ENCODE data around the gene HFE. TPM values are rescaled to one million over a fixed set of nuclear protein-coding genes. Genes with fewer than 3 reads are reported as not detected.

Gene HFE
- total RNA-seq, 2 donors from 2014 or later, result 3.1 to 6.4 TPM

- peaks cover 0 to 10% of the 10 kb centered on the region in 2 donors for H3K4me1 ChIP-seq
- no peak for DNase-seq (ENCODE audit: low spot score)
- H3K9me3 ChIP-seq, result no peaks in the 10 kb centered on the region
- H3K36me3 ChIP-seq, result peaks cover 7% of the 10 kb centered on the region
- no peaks in the 10 kb centered on the region for H3K27me3 ChIP-seq
- no peak overlapping the region for H3K4me3 ChIP-seq
- no peak overlapping the region for H3K27ac ChIP-seq
- no peak for TF ChIP-seq CTCF (IDR thresholded peaks at IDR 0.05)
These were observed 53.2 kb downstream of the HFE start for GRCh38 chr6:26140254-26140966.

- TF ChIP-seq CTCF (IDR thresholded peaks at IDR 0.05), result no peak
- DNase-seq (ENCODE audit: low spot score), result no peak
- Histone ChIP-seq H3K9me3 (no peaks in the 10 kb centered on the region), H3K27me3 (no peaks in the 10 kb centered on the region), H3K4me1 (peaks cover 0 to 10% of the 10 kb centered on the region in 2 donors), H3K4me3 (no peak overlapping the region), H3K27ac (no peak overlapping the region), H3K36me3 (peaks cover 7% of the 10 kb centered on the region)
These were observed 53.7 kb downstream of the HFE start for GRCh38 chr6:26140967-26141294.

GRCh38 chr6:26141378-26141904 is 54.2 kb downstream of the HFE start:
- H3K27me3 ChIP-seq, result no peaks in the 10 kb centered on the region
- no peak for TF ChIP-seq CTCF (IDR thresholded peaks at IDR 0.05)
- no peak overlapping the region for H3K27ac ChIP-seq
- H3K9me3 ChIP-seq, result no peaks in the 10 kb centered on the region
- no peak overlapping the region for H3K4me3 ChIP-seq
- peaks cover 7% of the 10 kb centered on the region for H3K36me3 ChIP-seq
- DNase-seq (ENCODE audit: low spot score), result no peak
- peaks cover 0 to 10% of the 10 kb centered on the region in 2 donors for H3K4me1 ChIP-seq

- no peaks in the 10 kb centered on the region for H3K9me3 ChIP-seq
- H3K4me3 ChIP-seq, result no peak overlapping the region
- peaks cover 7% of the 10 kb centered on the region for H3K36me3 ChIP-seq
- H3K4me1 ChIP-seq, result peaks cover 0 to 10% of the 10 kb centered on the region in 2 donors
- no peak overlapping the region for H3K27ac ChIP-seq
- no peaks in the 10 kb centered on the region for H3K27me3 ChIP-seq
- DNase-seq (ENCODE audit: low spot score), result no peak
- TF ChIP-seq CTCF (IDR thresholded peaks at IDR 0.05), result no peak
These were observed 54.8 kb downstream of the HFE start for GRCh38 chr6:26142026-26142425.

Other genes with a start within 250 kb of the HFE start
- gene SLC17A3, start 213.2 kb upstream of the HFE start, total RNA-seq, result not detected
- gene SLC17A2, start 156.7 kb upstream of the HFE start, total RNA-seq, result not detected
- 1 to 10 TPM; 2.5 to 5.2 TPM for gene TRIM38, start 124.6 kb upstream of the HFE start, total RNA-seq

Data from right atrium auricular region (tissue), 2 donors.